H9 (cell line): ENCODE data around the gene ZFYVE28. TPM values are rescaled to one million over a fixed set of nuclear protein-coding genes. Genes with fewer than 3 reads are reported as not detected.

Source experiments
- DNase-seq: peaks from one replicate; pipeline ENCODE4 v3.0.0-alpha.2; 2017
- H2AFZ ChIP-seq: one replicate; pipeline ENCODE4 v1.6.1; 2013; ENCODE audit warnings: mild to moderate bottlenecking, low read length, control low read depth, moderate library complexity
- H2AK5ac ChIP-seq: 2 replicates; pipeline ENCODE4 v1.6.1; 2013; ENCODE audit warnings: low read length, control low read depth, mixed read lengths; ENCODE audit not compliant: insufficient read length
- H2BK120ac ChIP-seq: one replicate; pipeline ENCODE4 v1.6.1; 2013; ENCODE audit warnings: low read depth, mild to moderate bottlenecking, low read length, control low read depth, inconsistent platforms; ENCODE audit not compliant: poor library complexity, severe bottlenecking
- H2BK12ac ChIP-seq: 2 replicates; pipeline ENCODE4 v1.6.1; 2013; ENCODE audit warnings: low read length, control low read depth, mixed read lengths, low read depth; ENCODE audit not compliant: insufficient read length
- H2BK15ac ChIP-seq: 2 replicates; pipeline ENCODE4 v1.6.1; 2013; ENCODE audit warnings: low read depth, low read length, control low read depth
- H2BK20ac ChIP-seq: one replicate; pipeline ENCODE4 v1.6.1; 2013; ENCODE audit warnings: low read depth, mild to moderate bottlenecking, low read length, control low read depth, inconsistent platforms; ENCODE audit not compliant: poor library complexity, severe bottlenecking
- H2BK5ac ChIP-seq: 2 replicates; pipeline ENCODE4 v1.6.1; 2013; ENCODE audit warnings: low read length, control low read depth, mixed read lengths; ENCODE audit not compliant: insufficient read length
- H3K14ac ChIP-seq: 2 replicates; pipeline ENCODE4 v1.6.1; 2013; ENCODE audit warnings: low read length, control low read depth; ENCODE audit not compliant: insufficient read depth
- H3K18ac ChIP-seq: 2 replicates; pipeline ENCODE4 v1.6.1; 2013; ENCODE audit warnings: low read depth, mild to moderate bottlenecking, mixed read lengths, low read length, control low read depth; ENCODE audit not compliant: insufficient read length
- H3K23ac ChIP-seq: 2 replicates; pipeline ENCODE4 v1.6.1; 2013; ENCODE audit warnings: low read length, control low read depth, mixed read lengths, low read depth; ENCODE audit not compliant: insufficient read length
- H3K23me2 ChIP-seq: 2 replicates; pipeline ENCODE4 v1.6.1; 2013; ENCODE audit warnings: low read depth, mild to moderate bottlenecking, mixed read lengths, low read length, control low read depth; ENCODE audit not compliant: insufficient read length, poor library complexity, severe bottlenecking
- H3K27ac ChIP-seq: 2 replicates; pipeline ENCODE4 v1.5.1; 2013; ENCODE audit warnings: low read length, control low read depth, mixed read lengths, low read depth; ENCODE audit not compliant: insufficient read length
- H3K27me3 ChIP-seq: 2 replicates; pipeline ENCODE4 v1.6.1; 2013; ENCODE audit warnings: low read length, control low read depth, inconsistent platforms; ENCODE audit not compliant: insufficient read depth
- H3K4ac ChIP-seq: 2 replicates; pipeline ENCODE4 v1.6.1; 2013; ENCODE audit warnings: low read depth, mild to moderate bottlenecking, control low read depth, inconsistent platforms, low read length, moderate library complexity
- H3K4me1 ChIP-seq: 2 replicates; pipeline ENCODE4 v1.6.1; 2013; ENCODE audit warnings: low read length, control low read depth, inconsistent platforms; ENCODE audit not compliant: insufficient read depth
- H3K4me2 ChIP-seq: 2 replicates; pipeline ENCODE4 v1.6.1; 2013; ENCODE audit warnings: low read length, control low read depth, mixed read lengths; ENCODE audit not compliant: insufficient read length, insufficient read depth
- H3K56ac ChIP-seq: 2 replicates; pipeline ENCODE4 v1.6.1; 2013; ENCODE audit warnings: low read depth, mild to moderate bottlenecking, mixed read lengths, low read length, control low read depth; ENCODE audit not compliant: insufficient read length
- H3K79me1 ChIP-seq: 2 replicates; pipeline ENCODE4 v1.6.1; 2013; ENCODE audit warnings: low read depth, mild to moderate bottlenecking, moderate library complexity, low read length, control low read depth, inconsistent platforms; ENCODE audit not compliant: insufficient read depth, poor library complexity, severe bottlenecking
- H3K79me2 ChIP-seq: 2 replicates; pipeline ENCODE4 v1.6.1; 2013; ENCODE audit warnings: low read length, control low read depth, inconsistent platforms; ENCODE audit not compliant: insufficient read depth
- H3K9ac ChIP-seq: 2 replicates; pipeline ENCODE4 v1.6.1; 2013; ENCODE audit warnings: low read length, control low read depth, mixed read lengths; ENCODE audit not compliant: insufficient read length; ENCODE audit errors: extremely low read depth
- H3K9me3 ChIP-seq: one replicate; pipeline ENCODE4 v1.6.1; 2013; ENCODE audit warnings: low read depth, low read length, inconsistent platforms; ENCODE audit not compliant: control insufficient read depth
- H3T11ph ChIP-seq: one replicate; pipeline ENCODE4 v1.6.1; 2013; ENCODE audit warnings: mild to moderate bottlenecking, low read length, control low read depth, inconsistent platforms
- H4K20me1 ChIP-seq: one replicate; pipeline ENCODE4 v1.6.1; 2013; ENCODE audit not compliant: control insufficient read depth, insufficient read length, insufficient read depth
- H4K5ac ChIP-seq: 2 replicates; pipeline ENCODE4 v1.6.1; 2013; ENCODE audit warnings: low read depth, mild to moderate bottlenecking, mixed read lengths, low read length, control low read depth; ENCODE audit not compliant: insufficient read length
- H4K8ac ChIP-seq: replicated peaks from 2 replicates; pipeline ENCODE4 v1.6.1; 2013; ENCODE audit warnings: low read length, control low read depth, mixed read lengths, low read depth; ENCODE audit not compliant: insufficient read length
- H4K91ac ChIP-seq: 2 replicates; pipeline ENCODE4 v1.6.1; 2013; ENCODE audit warnings: low read depth, mild to moderate bottlenecking, moderate library complexity, mixed read lengths, low read length, control low read depth; ENCODE audit not compliant: insufficient read length
- H3K27ac Mint-ChIP-seq, 3 experiments: 2 replicates in 2 of 3; 3 replicates in 1 of 3; pipeline ENCODE4 v1.8.0; 2020 to 2021; ENCODE audit warnings: mixed read lengths in 3 of 3, mild to moderate bottlenecking in 1 of 3, moderate library complexity in 1 of 3
- H3K27me3 Mint-ChIP-seq: 2 replicates; pipeline ENCODE4 v1.8.0; 2021; ENCODE audit warnings: low read depth, mild to moderate bottlenecking, moderate library complexity, mixed read lengths
- H3K36me3 Mint-ChIP-seq, 3 experiments: 2 replicates in 2 of 3; 3 replicates in 1 of 3; pipeline ENCODE4 v1.8.0; 2020 to 2021; ENCODE audit warnings: low read depth in 3 of 3, mixed read lengths in 3 of 3; ENCODE audit not compliant: insufficient read depth in 1 of 3
- H3K4me1 Mint-ChIP-seq, 2 experiments: 2 replicates each; pipeline ENCODE4 v1.8.0; 2020; ENCODE audit warnings: mixed read lengths in 2 of 2
- H3K4me3 Mint-ChIP-seq, 2 experiments: 2 replicates in 1 of 2; 3 replicates in 1 of 2; pipeline ENCODE4 v1.8.0; 2020 to 2021; ENCODE audit warnings: mild to moderate bottlenecking in 2 of 2, mixed read lengths in 2 of 2, moderate library complexity in 1 of 2
- H3K9me3 Mint-ChIP-seq, 2 experiments: 2 replicates in 1 of 2; 3 replicates in 1 of 2; pipeline ENCODE4 v1.8.0; 2020; ENCODE audit warnings: mild to moderate bottlenecking in 2 of 2, mixed read lengths in 2 of 2, moderate library complexity in 1 of 2
- CTCF ChIP-seq: fragments of 200-600 bp; sonication (generic); conservative IDR thresholded peaks from 3 replicates; pipeline ENCODE4 v1.8.0; 2021; ENCODE audit warnings: antibody characterized with exemption, mild to moderate bottlenecking
- WGBS: extraction: QIAGEN DNeasy Blood & Tissue Kit; methylation state at CpG from one replicate; pipeline ENCODE4 v1.1.7; 2013; ENCODE audit warnings: missing lambda C conversion rate, low lambda C conversion rate, mixed read lengths; ENCODE audit not compliant: insufficient read length; ENCODE audit errors: extremely low coverage; 5-methylcytosine and 5-hydroxymethylcytosine counted together
- total RNA-seq: library from RNA; stranded (reverse); gene quantifications from 2 replicates; pipeline ENCODE4 v1.2.1, GENCODE V29; 2021

The ZFYVE28 gene
- total RNA-seq, 1 experiment from 2014 or later, result 0.98 TPM

- no peak overlapping the region for H2BK12ac ChIP-seq
- H3K9ac ChIP-seq, result no peak overlapping the region
- no peak overlapping the region for H4K5ac ChIP-seq
- H3K79me2 ChIP-seq, result no peaks in the 10 kb centered on the region
- no CpG with 5 or more reads among the region's 25 CpGs for WGBS
- Mint-ChIP-seq H3K36me3 (peaks cover 5 to 18% (median 12%) of the 10 kb centered on the region in 3 experiments; a peak in 5 of 7 replicates), H3K27ac (no peak overlapping the region; a peak in 1 of 7 replicates), H3K4me3 (no peak overlapping the region; a peak in 1 of 5 replicates), H3K27me3 (no peaks in the 10 kb centered on the region), H3K4me1 (no peaks in the 10 kb centered on the region), H3K9me3 (no peaks in the 10 kb centered on the region)
- no peak for TF ChIP-seq CTCF
- H2BK15ac ChIP-seq, result no peak overlapping the region
- no peak overlapping the region for H4K91ac ChIP-seq
- no peaks in the 10 kb centered on the region for H3K79me1 ChIP-seq
- no peaks in the 10 kb centered on the region for H3K4me1 ChIP-seq
- H2BK120ac ChIP-seq, result no peak overlapping the region
- no peak overlapping the region; the same call in 1 of the 2 replicates for H3K14ac ChIP-seq
- DNase-seq, result no peak
- no peak overlapping the region for H2AFZ ChIP-seq
- no peaks in the 10 kb centered on the region for H3K9me3 ChIP-seq
- no peak overlapping the region for H3K23ac ChIP-seq
- no peak overlapping the region for H2BK5ac ChIP-seq
- no peaks in the 10 kb centered on the region for H4K20me1 ChIP-seq
- H2BK20ac ChIP-seq, result no peak overlapping the region
- H3K27ac ChIP-seq, result no peak overlapping the region
- H3K18ac ChIP-seq, result no peak overlapping the region
- H3T11ph ChIP-seq, result no peak overlapping the region
- H3K23me2 ChIP-seq, result no peaks in the 10 kb centered on the region
- H4K8ac ChIP-seq, result no peak overlapping the region
- H3K4ac ChIP-seq, result no peak overlapping the region
- H3K27me3 ChIP-seq, result no peaks in the 10 kb centered on the region
- H3K56ac ChIP-seq, result no peak overlapping the region
- H3K4me2 ChIP-seq, result no peak overlapping the region
- no peak overlapping the region for H2AK5ac ChIP-seq
Observed at GRCh38 chr4:2251073-2251794, 167.2 kb downstream of the ZFYVE28 start.
